ENCODE measurements around the gene RND3.
A peak's percentile ranks its signal among the peaks of the same experiment; 100 is the strongest.

- no peak for TF ChIP-seq POLR2A (IDR thresholded peaks at IDR 0.05)
- no peak for TF ChIP-seq CTCF (IDR thresholded peaks at IDR 0.05)
- peak in 1 of 3 donors; percentile 39 for TF ChIP-seq POLR2AphosphoS5 (IDR thresholded peaks at IDR 0.05)
- no peak for TF ChIP-seq EP300 (IDR thresholded peaks at IDR 0.05)
Observed at GRCh38 chr2:150480241-150480640, 7.2 kb downstream of the RND3 start.
